Measurements from ENCODE around the gene CREBRF. TPM values are rescaled to one million over a fixed set of nuclear protein-coding genes. Genes with fewer than 3 reads are reported as not detected.

The CREBRF gene
- total and polyA plus RNA-seq, 2 of the 8 experiments (the other 6 are each of a cell fraction or from before 2014, with no cell fraction given) = 1.2 to 4.7 TPM

DNA sequence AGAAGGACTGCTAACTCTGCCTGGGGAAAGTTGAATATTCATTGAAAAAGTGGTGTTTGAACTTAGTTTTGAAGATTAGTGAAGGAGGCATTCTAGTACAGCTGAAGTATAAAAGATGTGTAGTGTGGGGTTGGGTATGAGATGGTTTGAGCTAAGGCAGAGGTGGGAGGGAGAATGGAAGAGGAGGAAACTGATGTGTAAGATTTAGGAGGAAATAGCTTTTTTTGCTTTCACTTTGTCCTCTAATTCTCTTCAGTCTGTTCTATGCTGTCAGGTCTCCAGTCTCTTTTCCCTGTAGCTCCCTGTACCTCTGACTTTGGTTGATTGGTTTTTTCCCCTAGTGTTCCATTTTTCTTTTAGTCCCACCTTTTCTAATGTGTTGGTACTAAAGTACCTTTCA lies 9.0 kb downstream of the CREBRF start (continued):
- TF ChIP-seq, protein P1, sequence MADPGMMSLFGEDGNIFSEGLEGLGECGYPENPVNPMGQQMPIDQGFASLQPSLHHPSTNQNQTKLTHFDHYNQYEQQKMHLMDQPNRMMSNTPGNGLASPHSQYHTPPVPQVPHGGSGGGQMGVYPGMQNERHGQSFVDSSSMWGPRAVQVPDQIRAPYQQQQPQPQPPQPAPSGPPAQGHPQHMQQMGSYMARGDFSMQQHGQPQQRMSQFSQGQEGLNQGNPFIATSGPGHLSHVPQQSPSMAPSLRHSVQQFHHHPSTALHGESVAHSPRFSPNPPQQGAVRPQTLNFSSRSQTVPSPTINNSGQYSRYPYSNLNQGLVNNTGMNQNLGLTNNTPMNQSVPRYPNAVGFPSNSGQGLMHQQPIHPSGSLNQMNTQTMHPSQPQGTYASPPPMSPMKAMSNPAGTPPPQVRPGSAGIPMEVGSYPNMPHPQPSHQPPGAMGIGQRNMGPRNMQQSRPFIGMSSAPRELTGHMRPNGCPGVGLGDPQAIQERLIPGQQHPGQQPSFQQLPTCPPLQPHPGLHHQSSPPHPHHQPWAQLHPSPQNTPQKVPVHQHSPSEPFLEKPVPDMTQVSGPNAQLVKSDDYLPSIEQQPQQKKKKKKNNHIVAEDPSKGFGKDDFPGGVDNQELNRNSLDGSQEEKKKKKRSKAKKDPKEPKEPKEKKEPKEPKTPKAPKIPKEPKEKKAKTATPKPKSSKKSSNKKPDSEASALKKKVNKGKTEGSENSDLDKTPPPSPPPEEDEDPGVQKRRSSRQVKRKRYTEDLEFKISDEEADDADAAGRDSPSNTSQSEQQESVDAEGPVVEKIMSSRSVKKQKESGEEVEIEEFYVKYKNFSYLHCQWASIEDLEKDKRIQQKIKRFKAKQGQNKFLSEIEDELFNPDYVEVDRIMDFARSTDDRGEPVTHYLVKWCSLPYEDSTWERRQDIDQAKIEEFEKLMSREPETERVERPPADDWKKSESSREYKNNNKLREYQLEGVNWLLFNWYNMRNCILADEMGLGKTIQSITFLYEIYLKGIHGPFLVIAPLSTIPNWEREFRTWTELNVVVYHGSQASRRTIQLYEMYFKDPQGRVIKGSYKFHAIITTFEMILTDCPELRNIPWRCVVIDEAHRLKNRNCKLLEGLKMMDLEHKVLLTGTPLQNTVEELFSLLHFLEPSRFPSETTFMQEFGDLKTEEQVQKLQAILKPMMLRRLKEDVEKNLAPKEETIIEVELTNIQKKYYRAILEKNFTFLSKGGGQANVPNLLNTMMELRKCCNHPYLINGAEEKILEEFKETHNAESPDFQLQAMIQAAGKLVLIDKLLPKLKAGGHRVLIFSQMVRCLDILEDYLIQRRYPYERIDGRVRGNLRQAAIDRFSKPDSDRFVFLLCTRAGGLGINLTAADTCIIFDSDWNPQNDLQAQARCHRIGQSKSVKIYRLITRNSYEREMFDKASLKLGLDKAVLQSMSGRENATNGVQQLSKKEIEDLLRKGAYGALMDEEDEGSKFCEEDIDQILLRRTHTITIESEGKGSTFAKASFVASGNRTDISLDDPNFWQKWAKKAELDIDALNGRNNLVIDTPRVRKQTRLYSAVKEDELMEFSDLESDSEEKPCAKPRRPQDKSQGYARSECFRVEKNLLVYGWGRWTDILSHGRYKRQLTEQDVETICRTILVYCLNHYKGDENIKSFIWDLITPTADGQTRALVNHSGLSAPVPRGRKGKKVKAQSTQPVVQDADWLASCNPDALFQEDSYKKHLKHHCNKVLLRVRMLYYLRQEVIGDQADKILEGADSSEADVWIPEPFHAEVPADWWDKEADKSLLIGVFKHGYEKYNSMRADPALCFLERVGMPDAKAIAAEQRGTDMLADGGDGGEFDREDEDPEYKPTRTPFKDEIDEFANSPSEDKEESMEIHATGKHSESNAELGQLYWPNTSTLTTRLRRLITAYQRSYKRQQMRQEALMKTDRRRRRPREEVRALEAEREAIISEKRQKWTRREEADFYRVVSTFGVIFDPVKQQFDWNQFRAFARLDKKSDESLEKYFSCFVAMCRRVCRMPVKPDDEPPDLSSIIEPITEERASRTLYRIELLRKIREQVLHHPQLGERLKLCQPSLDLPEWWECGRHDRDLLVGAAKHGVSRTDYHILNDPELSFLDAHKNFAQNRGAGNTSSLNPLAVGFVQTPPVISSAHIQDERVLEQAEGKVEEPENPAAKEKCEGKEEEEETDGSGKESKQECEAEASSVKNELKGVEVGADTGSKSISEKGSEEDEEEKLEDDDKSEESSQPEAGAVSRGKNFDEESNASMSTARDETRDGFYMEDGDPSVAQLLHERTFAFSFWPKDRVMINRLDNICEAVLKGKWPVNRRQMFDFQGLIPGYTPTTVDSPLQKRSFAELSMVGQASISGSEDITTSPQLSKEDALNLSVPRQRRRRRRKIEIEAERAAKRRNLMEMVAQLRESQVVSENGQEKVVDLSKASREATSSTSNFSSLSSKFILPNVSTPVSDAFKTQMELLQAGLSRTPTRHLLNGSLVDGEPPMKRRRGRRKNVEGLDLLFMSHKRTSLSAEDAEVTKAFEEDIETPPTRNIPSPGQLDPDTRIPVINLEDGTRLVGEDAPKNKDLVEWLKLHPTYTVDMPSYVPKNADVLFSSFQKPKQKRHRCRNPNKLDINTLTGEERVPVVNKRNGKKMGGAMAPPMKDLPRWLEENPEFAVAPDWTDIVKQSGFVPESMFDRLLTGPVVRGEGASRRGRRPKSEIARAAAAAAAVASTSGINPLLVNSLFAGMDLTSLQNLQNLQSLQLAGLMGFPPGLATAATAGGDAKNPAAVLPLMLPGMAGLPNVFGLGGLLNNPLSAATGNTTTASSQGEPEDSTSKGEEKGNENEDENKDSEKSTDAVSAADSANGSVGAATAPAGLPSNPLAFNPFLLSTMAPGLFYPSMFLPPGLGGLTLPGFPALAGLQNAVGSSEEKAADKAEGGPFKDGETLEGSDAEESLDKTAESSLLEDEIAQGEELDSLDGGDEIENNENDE (IDR thresholded peaks at IDR 0.05; ENCODE audit: insufficient replicate concordance, low read length) = no peak
- TF ChIP-seq SIRT6 (IDR thresholded peaks at IDR 0.05; ENCODE audit: low read length) = no peak
- no peak for TF ChIP-seq TBP (IDR thresholded peaks at IDR 0.05; ENCODE audit: low read depth, low read length)
- TF ChIP-seq SP4 (IDR thresholded peaks at IDR 0.05; ENCODE audit: low read length) = no peak
- TF ChIP-seq BCL11A (IDR thresholded peaks at IDR 0.05; ENCODE audit: low read depth in 2 of 2, low read length in 2 of 2) = no peak
- TF ChIP-seq YY1 (IDR thresholded peaks at IDR 0.05; ENCODE audit: low read depth, low read length) = no peak

All from H1 (cell line).